ENCODE data around the gene TTC27. TPM values are rescaled to one million over a fixed set of nuclear protein-coding genes. Genes with fewer than 3 reads are reported as not detected.

Gene TTC27
- total RNA-seq, 2 donors from 2014 or later = 16.4 to 20.3 TPM

- no peak overlapping the region for H3K27ac Mint-ChIP-seq
Measured at GRCh38 chr2:32745675-32746074, 117.8 kb downstream of the TTC27 start.

GRCh38 chr2:32746669-32747068, 118.8 kb downstream of the TTC27 start:
- no peaks in the 10 kb centered on the region for H3K36me3 ChIP-seq (ENCODE audit: control insufficient read depth, insufficient read depth, low read length)
- peaks cover 2% of the 10 kb centered on the region for H3K9me3 Mint-ChIP-seq

More at GRCh38 chr2:32745675-32746074, 117.8 kb downstream of the TTC27 start:
- DNase-seq = no peak
- TF ChIP-seq CTCF (conservative IDR thresholded peaks at IDR 0.05) = no peak
- Histone ChIP-seq H3K9me3 (ENCODE audit: control insufficient read depth, low read length) (no peaks in the 10 kb centered on the region), H3K27me3 (ENCODE audit: control insufficient read depth, insufficient read depth, low read length, poor library complexity, severe bottlenecking) (no peaks in the 10 kb centered on the region), H3K36me3 (ENCODE audit: control insufficient read depth, insufficient read depth, low read length) (no peaks in the 10 kb centered on the region), H3K4me1 (ENCODE audit: control insufficient read depth, insufficient read depth, low read length) (no peaks in the 10 kb centered on the region), H3K4me3 (ENCODE audit: low read length) (no peak overlapping the region), H3K9ac (ENCODE audit: extremely low read depth, low read length, poor library complexity, severe bottlenecking) (no peak overlapping the region), H3K27ac (ENCODE audit: low read depth, low read length) (no peak overlapping the region)
- Mint-ChIP-seq H3K36me3 (ENCODE audit: low read depth) (peaks cover 7% of the 10 kb centered on the region), H3K4me1 (no peaks in the 10 kb centered on the region), H3K4me3 (no peak overlapping the region), H3K27me3 (ENCODE audit: insufficient read depth) (no peaks in the 10 kb centered on the region), H3K9me3 (peaks cover 2% of the 10 kb centered on the region)
- WGBS, 2 experiments (ENCODE audit: insufficient coverage in 1 of 2, insufficient read length in 1 of 2) = 92 to 100% methylated on average over 1 of the region's 1 CpG

GRCh38 chr2:32748158-32748557, 120.3 kb downstream of the TTC27 start:
- H3K4me3 ChIP-seq (ENCODE audit: low read length) = no peak overlapping the region
- no peak for DNase-seq
- no peaks in the 10 kb centered on the region for H3K36me3 ChIP-seq (ENCODE audit: control insufficient read depth, insufficient read depth, low read length)
- Mint-ChIP-seq H3K27ac (no peak overlapping the region), H3K36me3 (ENCODE audit: low read depth) (peaks cover 10% of the 10 kb centered on the region), H3K4me1 (peaks cover 7% of the 10 kb centered on the region), H3K9me3 (peaks cover 6% of the 10 kb centered on the region), H3K27me3 (ENCODE audit: insufficient read depth) (no peaks in the 10 kb centered on the region), H3K4me3 (no peak overlapping the region)
- no peak for TF ChIP-seq CTCF (conservative IDR thresholded peaks at IDR 0.05)
- no peaks in the 10 kb centered on the region for H3K9me3 ChIP-seq (ENCODE audit: control insufficient read depth, low read length)
- H3K27me3 ChIP-seq (ENCODE audit: control insufficient read depth, insufficient read depth, low read length, poor library complexity, severe bottlenecking) = no peaks in the 10 kb centered on the region
- H3K4me1 ChIP-seq (ENCODE audit: control insufficient read depth, insufficient read depth, low read length) = peaks cover 3% of the 10 kb centered on the region
- WGBS, 2 experiments (ENCODE audit: insufficient coverage in 1 of 2, insufficient read length in 1 of 2) = 92% methylated on average over 1 of the region's 1 CpG; no CpG with 5 or more reads in 1 of the 2 experiments
- H3K9ac ChIP-seq (ENCODE audit: extremely low read depth, low read length, poor library complexity, severe bottlenecking) = no peak overlapping the region
- no peak overlapping the region for H3K27ac ChIP-seq (ENCODE audit: low read depth, low read length)

More at GRCh38 chr2:32746669-32747068, 118.8 kb downstream of the TTC27 start:
- Mint-ChIP-seq H3K27ac (no peak overlapping the region), H3K4me1 (no peaks in the 10 kb centered on the region), H3K36me3 (ENCODE audit: low read depth) (peaks cover 7% of the 10 kb centered on the region), H3K4me3 (no peak overlapping the region), H3K27me3 (ENCODE audit: insufficient read depth) (no peaks in the 10 kb centered on the region)
- Histone ChIP-seq H3K27ac (ENCODE audit: low read depth, low read length) (no peak overlapping the region), H3K4me3 (ENCODE audit: low read length) (no peak overlapping the region), H3K27me3 (ENCODE audit: control insufficient read depth, insufficient read depth, low read length, poor library complexity, severe bottlenecking) (no peaks in the 10 kb centered on the region), H3K4me1 (ENCODE audit: control insufficient read depth, insufficient read depth, low read length) (no peaks in the 10 kb centered on the region), H3K9me3 (ENCODE audit: control insufficient read depth, low read length) (no peaks in the 10 kb centered on the region), H3K9ac (ENCODE audit: extremely low read depth, low read length, poor library complexity, severe bottlenecking) (no peak overlapping the region)
- DNase-seq = no peak
- no peak for TF ChIP-seq CTCF (conservative IDR thresholded peaks at IDR 0.05)

Data from endodermal cell (in vitro differentiated cells).